NCI-H69 (cell line): ENCODE data around the gene ZNF302.
"Not testable (repeated sequence)": the region's sequence is repeated elsewhere in the genome, so short reads cannot be mapped to it uniquely, and the experiment has no call there.

Experiments
- DNase-seq: peaks from one replicate; lab custom pipeline; 2025; lab: John Stamatoyannopoulos, UW

The ZNF302 gene

DNA sequence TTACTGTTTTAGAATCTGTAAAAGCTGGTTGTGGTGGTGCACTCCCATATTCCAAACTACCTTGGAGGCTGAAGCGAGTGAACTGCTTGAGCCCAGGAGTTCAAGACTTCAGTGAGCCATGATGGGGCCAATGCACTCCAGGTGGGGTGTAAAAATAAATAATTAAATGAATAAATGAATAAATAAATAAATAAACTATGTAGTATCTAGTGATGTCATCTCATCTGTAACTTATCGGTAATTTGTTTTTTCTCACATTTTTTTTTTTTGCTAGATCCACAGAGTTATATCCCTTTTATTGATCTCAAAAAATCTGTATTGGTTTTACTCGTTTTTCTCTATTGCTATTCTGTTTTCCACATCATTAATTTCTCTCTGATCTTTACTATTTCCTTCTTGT lies 5.5 kb upstream of the ZNF302 start:
- no peak for DNase-seq

- no peak for DNase-seq
Observed at GRCh38 chr19:34673590-34673989, 3.9 kb upstream of the ZNF302 start.

- DNase-seq = no peak
Observed at GRCh38 chr19:34675250-34675649, 2.2 kb upstream of the ZNF302 start.

GRCh38 chr19:34675919-34676318 lies 1.6 kb upstream of the ZNF302 start:
- no peak for DNase-seq

DNA sequence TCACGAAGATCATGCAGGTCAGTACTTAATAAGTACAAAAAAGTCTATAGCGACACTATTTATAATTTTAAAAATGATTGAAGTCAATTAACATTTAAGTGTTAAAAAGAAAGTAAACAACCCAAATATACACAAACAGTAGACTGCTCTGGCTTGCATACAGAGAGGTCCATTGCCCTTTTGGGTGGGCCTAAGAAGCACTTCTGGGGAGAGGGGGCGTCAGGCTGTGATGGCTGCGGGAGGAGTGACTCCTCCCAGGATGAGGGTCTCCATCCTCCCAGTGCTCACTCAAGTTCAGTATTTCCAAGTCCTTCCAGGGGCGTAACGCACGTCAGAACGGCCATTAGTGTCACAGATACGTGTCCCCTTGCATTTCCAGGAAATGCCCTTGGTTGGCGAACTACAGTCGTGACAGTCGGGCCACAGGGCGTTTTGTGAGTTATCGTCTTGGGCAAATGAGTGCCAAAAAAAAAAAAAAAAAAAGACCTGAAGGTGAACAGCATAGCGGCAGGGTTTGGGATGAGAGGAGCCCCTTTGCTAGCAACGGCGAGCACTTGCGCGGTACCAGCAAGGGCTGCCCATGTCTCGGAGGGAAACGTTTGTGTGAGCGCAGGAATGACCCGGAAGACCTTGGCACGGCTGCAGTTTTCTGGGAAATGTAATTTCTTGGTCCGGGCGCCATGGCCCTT lies 637 bp upstream of the ZNF302 start, which contains the start of gene SCGB2B2:
Gene SCGB2B2, minus strand, starts transcription at position 463 of the 689 bp plus-strand sequence. CDS start 82,596 bp downstream, outside the sequence.
- DNase-seq = peak; percentile 95

GRCh38 chr19:34678085-34678412 lies 571 bp downstream of the ZNF302 start:
- no peak for DNase-seq

- DNase-seq = peak; percentile 29
Observed at GRCh38 chr19:34678421-34678820, 943 bp downstream of the ZNF302 start.

GRCh38 chr19:34681478-34681877 lies 4.0 kb downstream of the ZNF302 start:
- no peak for DNase-seq

DNA sequence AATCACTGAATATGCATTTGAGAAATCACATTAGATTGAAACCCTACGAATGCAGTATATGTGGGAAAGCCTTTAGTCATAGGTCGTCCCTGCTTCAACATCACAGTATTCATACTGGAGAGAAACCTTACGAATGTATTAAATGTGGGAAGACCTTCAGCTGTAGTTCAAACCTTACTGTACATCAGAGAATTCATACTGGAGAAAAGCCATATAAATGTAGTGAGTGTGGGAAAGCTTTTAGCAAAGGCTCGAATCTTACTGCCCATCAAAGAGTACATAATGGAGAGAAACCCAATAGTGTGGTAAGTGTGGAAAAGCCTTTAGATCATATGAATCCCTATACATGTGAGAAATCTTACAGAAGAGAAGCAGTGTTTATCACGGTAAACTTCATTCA lies 7.8 kb downstream of the ZNF302 start:
- DNase-seq = not testable (repeated sequence)

GRCh38 chr19:34686455-34686854 lies 9.0 kb downstream of the ZNF302 start:
- no peak for DNase-seq

DNA sequence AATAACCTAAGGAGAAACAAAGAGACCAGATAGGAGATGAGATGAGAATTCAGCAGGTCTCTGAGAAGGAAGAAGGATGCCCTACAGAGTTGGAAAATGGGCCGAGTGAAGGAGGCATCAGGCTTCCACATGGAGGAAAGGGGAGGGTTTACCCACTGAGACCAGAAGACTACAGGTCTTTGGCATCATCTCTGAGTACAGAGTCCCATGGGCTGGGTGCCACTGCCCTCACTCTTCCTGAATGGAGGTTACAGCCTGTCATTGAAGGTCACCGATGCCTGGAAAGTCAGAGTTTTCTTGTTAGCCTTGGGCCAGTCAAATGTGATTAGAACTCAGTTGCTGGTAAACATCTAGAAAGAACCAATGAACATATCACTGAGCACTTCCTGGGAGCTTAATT lies 9.9 kb downstream of the ZNF302 start:
- peak; percentile 56 for DNase-seq

- DNase-seq = no peak
Observed at GRCh38 chr19:34688592-34688991, 11.1 kb downstream of the ZNF302 start.

DNA sequence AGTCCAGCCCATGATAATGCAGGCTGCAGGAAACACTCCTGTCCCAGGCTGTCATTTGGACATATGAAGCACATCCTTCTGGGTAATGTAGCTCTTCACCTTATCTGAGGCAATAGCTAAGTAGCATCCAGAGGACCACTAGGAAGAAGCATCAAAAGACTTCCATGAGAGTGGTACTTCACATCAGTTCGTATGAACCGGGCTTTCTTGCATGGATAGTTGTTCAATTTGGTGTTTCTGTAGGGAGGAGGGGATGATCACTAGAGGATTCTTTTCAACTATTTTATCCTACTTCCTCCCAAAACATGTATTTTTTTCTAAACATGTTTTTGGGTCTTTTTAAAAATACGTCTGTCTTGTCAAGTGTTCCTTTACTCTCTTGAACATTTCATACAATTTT lies 12.9 kb downstream of the ZNF302 start:
- no peak for DNase-seq

DNA sequence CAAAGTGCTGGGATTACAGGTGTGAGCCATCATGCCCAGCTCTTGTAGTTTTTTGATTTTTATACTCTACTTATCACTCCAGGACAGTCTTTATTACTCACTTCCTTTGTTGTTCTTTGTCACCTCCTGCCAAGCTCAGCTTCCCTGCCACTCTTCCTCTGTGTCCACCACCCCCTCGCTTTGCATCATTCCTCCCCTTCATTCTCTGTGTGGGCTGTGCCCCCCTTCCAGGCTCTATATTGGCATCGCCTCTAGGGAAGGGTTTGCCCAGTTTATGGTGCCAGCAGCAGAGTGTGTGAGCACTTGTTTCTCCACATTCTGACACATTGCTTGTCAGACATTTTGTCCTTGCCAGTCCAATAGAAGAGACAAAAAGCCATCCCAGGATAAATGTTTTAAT lies 15.1 kb downstream of the ZNF302 start:
- DNase-seq = peak; percentile 67

DNA sequence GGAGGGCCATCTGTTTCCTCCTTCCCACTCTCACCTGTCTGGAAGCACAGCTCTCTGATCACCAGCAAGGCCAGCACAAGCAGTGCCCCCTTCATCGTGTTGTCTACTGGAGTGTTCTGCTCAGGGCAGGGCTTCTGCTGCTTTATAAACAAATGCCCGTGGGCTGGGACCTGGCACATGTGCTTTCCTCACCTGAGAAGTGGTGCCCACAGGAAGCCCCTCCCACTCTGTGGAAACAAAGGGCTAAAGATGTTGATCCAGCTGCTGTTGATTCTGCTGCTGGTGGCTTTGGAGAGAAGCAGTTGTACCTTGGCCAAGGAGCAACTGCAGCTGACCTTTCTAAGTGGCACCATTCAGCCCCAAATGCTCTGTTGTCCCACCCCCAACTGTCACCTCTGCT lies 30.2 kb downstream of the ZNF302 start:
- DNase-seq = peak; percentile 68

DNA sequence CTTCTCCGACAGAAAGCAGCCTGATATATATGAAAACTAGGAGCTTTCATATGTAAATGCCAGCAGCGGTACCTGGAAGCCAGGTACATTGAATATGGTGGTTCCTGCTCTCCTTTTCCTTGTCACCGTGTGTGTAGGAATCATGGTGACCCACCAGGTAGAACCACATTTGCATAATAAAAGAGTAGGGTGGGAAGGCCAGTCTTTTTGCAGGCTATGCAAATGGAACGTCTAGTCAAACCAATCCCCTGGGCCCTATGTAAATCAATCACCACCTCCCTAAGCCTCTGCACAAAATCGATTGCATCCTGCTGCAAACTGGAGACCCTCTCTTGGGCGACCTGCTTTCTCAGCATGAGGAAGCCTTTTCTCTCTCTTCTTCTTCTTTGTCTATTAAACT lies 34.4 kb downstream of the ZNF302 start:
- no peak for DNase-seq

- peak; percentile 84 for DNase-seq
Observed at GRCh38 chr19:34712395-34713261, 35.1 kb downstream of the ZNF302 start.

GRCh38 chr19:34713262-34713637 lies 35.8 kb downstream of the ZNF302 start:
- no peak for DNase-seq

GRCh38 chr19:34715357-34715756 lies 37.9 kb downstream of the ZNF302 start:
- DNase-seq = no peak

GRCh38 chr19:34722353-34722752 lies 44.9 kb downstream of the ZNF302 start:
- DNase-seq = no peak

GRCh38 chr19:34725400-34725799 lies 47.9 kb downstream of the ZNF302 start:
- no peak for DNase-seq

DNA sequence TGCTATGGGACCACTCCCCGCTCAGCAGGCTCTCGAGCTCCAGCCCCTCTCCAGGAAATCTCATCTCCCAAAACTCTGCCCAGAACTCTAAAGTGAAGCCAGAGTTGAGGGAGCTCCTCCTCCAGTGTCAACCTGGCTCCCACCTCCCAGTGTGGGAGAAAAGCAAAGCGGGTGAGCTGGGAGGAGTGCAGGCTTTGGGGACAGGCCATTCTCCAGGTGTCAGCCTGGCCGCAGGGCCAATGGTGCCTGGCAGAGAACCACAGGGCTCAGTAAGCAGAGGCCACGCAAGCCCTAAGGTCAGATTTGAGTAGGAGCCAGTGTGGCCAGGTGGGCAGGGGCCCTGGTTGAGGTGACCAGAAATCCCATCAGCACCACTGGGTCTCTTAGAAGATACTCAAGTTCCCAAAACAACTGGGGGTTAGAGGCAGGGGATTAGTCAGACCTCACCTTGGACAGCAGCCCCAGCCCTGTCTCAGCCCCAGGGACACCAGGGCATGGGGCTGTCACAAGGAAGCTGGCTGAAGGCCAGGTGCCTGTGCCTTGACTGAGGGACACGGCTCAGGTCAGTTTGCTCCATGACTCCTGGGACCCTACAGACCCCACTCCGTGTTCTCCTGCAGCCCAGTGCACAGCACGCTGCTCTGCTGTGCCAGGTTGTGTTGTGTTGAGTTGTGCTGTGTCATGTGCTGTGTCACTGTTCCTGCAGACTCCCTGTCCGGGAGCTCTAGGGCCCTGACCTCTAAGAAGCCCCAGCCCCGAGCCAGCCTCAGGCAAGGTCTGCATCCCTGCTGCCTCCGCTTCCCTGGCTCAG lies 53.7 kb downstream of the ZNF302 start:
- DNase-seq = no peak

DNA sequence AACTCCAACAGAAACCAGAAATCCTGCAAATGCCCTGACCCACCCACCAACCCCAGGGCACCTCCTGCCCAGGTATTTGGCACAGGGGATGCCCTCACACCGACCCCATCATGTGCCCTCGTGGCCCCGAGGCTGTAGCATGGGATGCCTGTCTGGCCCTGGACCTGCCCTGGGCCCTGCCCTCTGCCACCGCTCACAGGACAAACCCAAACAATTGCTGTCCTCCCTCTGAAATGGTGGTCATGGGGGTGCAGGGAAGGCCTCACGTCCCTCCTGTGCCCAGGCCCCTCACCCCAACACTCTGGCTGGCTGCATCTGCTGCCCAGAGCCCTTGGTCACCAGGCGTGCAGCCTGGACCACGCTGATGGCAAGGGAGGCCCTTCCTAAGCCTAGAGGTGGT lies 54.5 kb downstream of the ZNF302 start:
- no peak for DNase-seq
